ENCODE results near the gene UBA7. TPM values are rescaled to one million over a fixed set of nuclear protein-coding genes. Genes with fewer than 3 reads are reported as not detected.
A peak's percentile ranks its signal among the peaks of the same experiment; 100 is the strongest.

UBA7 gene
- total RNA-seq, 2 experiments from 2014 or later: 85.5 to 85.7 TPM

- ATAC-seq: no peak
- H3K27me3 Mint-ChIP-seq: peaks cover 10% of the 10 kb centered on the region
- no peaks in the 10 kb centered on the region for H3K36me3 Mint-ChIP-seq (ENCODE audit: low read depth)
- no peak for DNase-seq
- no peak overlapping the region for H3K27ac Mint-ChIP-seq
- H3K4me3 Mint-ChIP-seq: peak overlapping the region; percentile 79
- H3K4me1 Mint-ChIP-seq: peaks cover 42% of the 10 kb centered on the region
- no peaks in the 10 kb centered on the region for H3K9me3 Mint-ChIP-seq (ENCODE audit: low read depth)
- CTCF ChIA-PET: interaction anchor here (0.5 to 5.2 kb wide), 13 partner anchors 9 to 377 kb away, joined by 3 to 56 read pairs (median 4); partner anchors contain the start of genes IP6K1 and UBA7
- intact Hi-C loops (cut with DNase I, micrococcal nuclease): loop anchor here in 1 of 2 experiments (5.0 kb wide), 1 partner anchor 103 kb away; no protein-coding TSS in a partner anchor
- POLR2A ChIA-PET: interaction anchor here (2.9 kb wide), 1 partner anchor 9 kb away, joined by 16 read pairs; the partner anchor contains the start of gene UBA7
Measured at GRCh38 chr3:49804141-49805041, 9.4 kb downstream of the UBA7 start.

- Mint-ChIP-seq H3K27me3 (peaks cover 10% of the 10 kb centered on the region), H3K9me3 (ENCODE audit: low read depth) (no peaks in the 10 kb centered on the region), H3K36me3 (ENCODE audit: low read depth) (no peaks in the 10 kb centered on the region), H3K4me3 (peak overlapping the region; percentile 79), H3K27ac (no peak overlapping the region), H3K4me1 (peaks cover 42% of the 10 kb centered on the region)
- intact Hi-C loops (cut with DNase I, micrococcal nuclease): loop anchor here (1.0 to 5.0 kb wide), 8 partner anchors 11 to 423 kb away; partner anchors contain the start of genes APEH (in 1 of the 2), DAG1 (in 1 of the 2) and IP6K1 (in 1 of the 2)
- ChIA-PET POLR2A (interaction anchor here (0.6 to 2.9 kb wide), 2 partner anchors 9 to 37 kb away, joined by 4 to 16 read pairs; partner anchors contain the start of gene UBA7), CTCF (interaction anchor here (0.5 to 5.2 kb wide), 20 partner anchors 9 to 1872 kb away, joined by 3 to 56 read pairs (median 4); partner anchors contain the start of genes IP6K1 and UBA7)
- peak; percentile 14 for ATAC-seq
- peak; percentile 63 for DNase-seq
Measured at GRCh38 chr3:49803465-49804140, 10.2 kb downstream of the UBA7 start.

GRCh38 chr3:49802719-49803464, 10.9 kb downstream of the UBA7 start, which contains the start of gene INKA1:
Gene INKA1 (plus strand): TSS chr3:49803261. CDS start chr3:49803393, 132 bp downstream.
- CTCF ChIA-PET: interaction anchor here (0.5 to 5.2 kb wide), 30 partner anchors 10 to 1873 kb away, joined by 3 to 56 read pairs (median 3); partner anchors contain the start of genes IP6K1 and UBA7
- POLR2A ChIA-PET: interaction anchor here (0.6 to 2.9 kb wide), 2 partner anchors 10 to 36 kb away, joined by 4 to 16 read pairs; partner anchors contain the start of gene UBA7

GRCh38 chr3:49801160-49801559, 12.6 kb downstream of the UBA7 start:
- Mint-ChIP-seq H3K4me1 (peaks cover 24% of the 10 kb centered on the region), H3K36me3 (ENCODE audit: low read depth) (no peaks in the 10 kb centered on the region), H3K27me3 (peaks cover 10% of the 10 kb centered on the region), H3K9me3 (ENCODE audit: low read depth) (no peaks in the 10 kb centered on the region), H3K4me3 (no peak overlapping the region), H3K27ac (no peak overlapping the region)
- ChIA-PET CTCF (interaction anchor here (0.8 to 3.9 kb wide), 4 partner anchors 12 to 38 kb away, joined by 4 to 27 read pairs (median 12); partner anchors contain the start of genes IP6K1 and UBA7), POLR2A (no interaction called here)
- intact Hi-C loops (cut with DNase I, micrococcal nuclease): loop anchor here in 1 of 2 experiments (5.0 kb wide), 1 partner anchor 106 kb away; no protein-coding TSS in a partner anchor
- no peak for DNase-seq
- ATAC-seq: no peak

More at GRCh38 chr3:49802719-49803464, 10.9 kb downstream of the UBA7 start, which contains the start of gene INKA1:
- Mint-ChIP-seq H3K27me3 (peaks cover 10% of the 10 kb centered on the region), H3K4me1 (peaks cover 40% of the 10 kb centered on the region), H3K4me3 (peak within 1 kb of the TSS; percentile 79), H3K27ac (peak within 1 kb of the TSS; percentile 55), H3K9me3 (ENCODE audit: low read depth) (no peaks in the 10 kb centered on the region), H3K36me3 (ENCODE audit: low read depth) (no peaks in the 10 kb centered on the region)
- DNase-seq (peak; percentile 94), ATAC-seq (peak; percentile 87)
- intact Hi-C loops (cut with DNase I, micrococcal nuclease): loop anchor here (1.0 to 5.0 kb wide), 13 partner anchors 11 to 424 kb away; partner anchors contain the start of genes IP6K1 (in 2 of the 2), AMIGO3 (in 1 of the 2), APEH (in 1 of the 2) and DAG1 (in 1 of the 2)

- intact Hi-C loops (cut with DNase I, micrococcal nuclease): loop anchor here in 1 of 2 experiments (5.0 kb wide), 1 partner anchor 108 kb away; no protein-coding TSS in a partner anchor
- ATAC-seq (no peak), DNase-seq (no peak)
- ChIA-PET CTCF (interaction anchor here (1.0 to 2.2 kb wide), 4 partner anchors 20 to 109 kb away, joined by 4 to 15 read pairs (median 4); no protein-coding TSS in a partner anchor), POLR2A (no interaction called here)
- peaks cover 10% of the 10 kb centered on the region for H3K27me3 Mint-ChIP-seq
- H3K36me3 Mint-ChIP-seq (ENCODE audit: low read depth): no peaks in the 10 kb centered on the region
- no peaks in the 10 kb centered on the region for H3K9me3 Mint-ChIP-seq (ENCODE audit: low read depth)
- no peak within 1 kb of the TSS for H3K27ac Mint-ChIP-seq
- H3K4me3 Mint-ChIP-seq: no peak within 1 kb of the TSS
- H3K4me1 Mint-ChIP-seq: peaks cover 12% of the 10 kb centered on the region
Measured at GRCh38 chr3:49799761-49800160, 14.0 kb downstream of the UBA7 start, which contains the start of gene CDHR4. Gene CDHR4 (minus strand): TSS chr3:49799873. CDS start chr3:49799812, 61 bp downstream.

- ChIA-PET POLR2A (no interaction called here), CTCF (interaction anchor here (1.4 to 2.2 kb wide), 2 partner anchors 40 to 109 kb away, joined by 4 to 15 read pairs; no protein-coding TSS in a partner anchor)
- Mint-ChIP-seq H3K27me3 (peaks cover 10% of the 10 kb centered on the region), H3K27ac (no peak overlapping the region), H3K9me3 (ENCODE audit: low read depth) (no peaks in the 10 kb centered on the region), H3K4me1 (peaks cover 11% of the 10 kb centered on the region), H3K36me3 (ENCODE audit: low read depth) (no peaks in the 10 kb centered on the region), H3K4me3 (no peak overlapping the region)
- intact Hi-C loops (cut with DNase I, micrococcal nuclease): no loop called here
- no peak for DNase-seq
- ATAC-seq: no peak
Measured at GRCh38 chr3:49799105-49799504, 14.6 kb downstream of the UBA7 start.

GRCh38 chr3:49794926-49795905, 18.5 kb downstream of the UBA7 start:
- POLR2A ChIA-PET: no interaction called here
- no peaks in the 10 kb centered on the region for H3K36me3 Mint-ChIP-seq (ENCODE audit: low read depth)
- ATAC-seq: no peak
- H3K4me1 Mint-ChIP-seq: peaks cover 3% of the 10 kb centered on the region
- no peak overlapping the region for H3K27ac Mint-ChIP-seq
- CTCF ChIA-PET: interaction anchor here (0.5 to 0.9 kb wide), 2 partner anchors 9 to 205 kb away, joined by 3 to 4 read pairs; no protein-coding TSS in a partner anchor
- no peak overlapping the region for H3K4me3 Mint-ChIP-seq
- no peak for DNase-seq
- H3K9me3 Mint-ChIP-seq (ENCODE audit: low read depth): no peaks in the 10 kb centered on the region
- no peaks in the 10 kb centered on the region for H3K27me3 Mint-ChIP-seq
- intact Hi-C loops (cut with DNase I, micrococcal nuclease): no loop called here

GRCh38 chr3:49794431-49794830, 19.3 kb downstream of the UBA7 start:
- H3K27me3 Mint-ChIP-seq: no peaks in the 10 kb centered on the region
- H3K9me3 Mint-ChIP-seq (ENCODE audit: low read depth): no peaks in the 10 kb centered on the region
- CTCF ChIA-PET: interaction anchor here (0.5 kb wide), 1 partner anchor 204 kb away, joined by 4 read pairs; no protein-coding TSS in a partner anchor
- no peak overlapping the region for H3K4me3 Mint-ChIP-seq
- intact Hi-C loops (cut with DNase I, micrococcal nuclease): no loop called here
- DNase-seq (no peak), ATAC-seq (no peak)
- POLR2A ChIA-PET: no interaction called here
- H3K4me1 Mint-ChIP-seq: peaks cover 7% of the 10 kb centered on the region
- H3K36me3 Mint-ChIP-seq (ENCODE audit: low read depth): no peaks in the 10 kb centered on the region
- no peak overlapping the region for H3K27ac Mint-ChIP-seq

GRCh38 chr3:49793486-49794085, 20.2 kb downstream of the UBA7 start:
- POLR2A ChIA-PET: no interaction called here

More at GRCh38 chr3:49793486-49794085, 20.2 kb downstream of the UBA7 start:
- DNase-seq (no peak), ATAC-seq (no peak)
- Mint-ChIP-seq H3K27ac (no peak overlapping the region), H3K4me3 (no peak overlapping the region), H3K36me3 (ENCODE audit: low read depth) (no peaks in the 10 kb centered on the region), H3K27me3 (no peaks in the 10 kb centered on the region), H3K9me3 (ENCODE audit: low read depth) (no peaks in the 10 kb centered on the region), H3K4me1 (peaks cover 7% of the 10 kb centered on the region)
- CTCF ChIA-PET: interaction anchor here (0.7 kb wide), 1 partner anchor 11 kb away, joined by 3 read pairs; no protein-coding TSS in a partner anchor
- intact Hi-C loops (cut with DNase I, micrococcal nuclease): no loop called here
